Endothelial cell (in vitro differentiated cells): ENCODE data around the gene ARFRP1. TPM values are rescaled to one million over a fixed set of nuclear protein-coding genes. Genes with fewer than 3 reads are reported as not detected.
"Not testable (repeated sequence)": the region's sequence is repeated elsewhere in the genome, so short reads cannot be mapped to it uniquely, and the experiment has no call there.

Experiments
- DNase-seq: peaks from one replicate; pipeline ENCODE4 v3.0.0; 2021; ENCODE audit warnings: low spot score
- H3K27ac Mint-ChIP-seq: one replicate; pipeline ENCODE4 v1.8.0; 2021; ENCODE audit warnings: mixed read lengths, inconsistent platforms; ENCODE audit not compliant: unreplicated experiment
- H3K27me3 Mint-ChIP-seq: one replicate; pipeline ENCODE4 v1.8.0; 2021; ENCODE audit warnings: mild to moderate bottlenecking, moderate library complexity, mixed read lengths, inconsistent platforms; ENCODE audit not compliant: unreplicated experiment
- H3K36me3 Mint-ChIP-seq: one replicate; pipeline ENCODE4 v1.8.0; 2021; ENCODE audit warnings: mild to moderate bottlenecking, low read depth, mixed read lengths, inconsistent platforms; ENCODE audit not compliant: unreplicated experiment
- H3K4me1 Mint-ChIP-seq: one replicate; pipeline ENCODE4 v1.8.0; 2021; ENCODE audit warnings: mild to moderate bottlenecking, mixed read lengths, inconsistent platforms; ENCODE audit not compliant: unreplicated experiment
- H3K4me3 Mint-ChIP-seq: one replicate; pipeline ENCODE4 v1.8.0; 2021; ENCODE audit warnings: mild to moderate bottlenecking, mixed read lengths, inconsistent platforms; ENCODE audit not compliant: unreplicated experiment
- H3K9me3 Mint-ChIP-seq: one replicate; pipeline ENCODE4 v1.8.0; 2021; ENCODE audit warnings: mixed read lengths, inconsistent platforms; ENCODE audit not compliant: unreplicated experiment
- CTCF ChIP-seq: fragments of 200-600 bp; sonication (generic); IDR thresholded peaks from one replicate; pipeline ENCODE4 v1.5.0; 2021; ENCODE audit warnings: antibody characterized with exemption; ENCODE audit not compliant: unreplicated experiment
- total RNA-seq: library from RNA; stranded (reverse); fragmentation: NEBNext Ultra II Directional; extraction: Animal tissue kit (Norgen Biotek cat#: 25700); gene quantifications from one replicate; pipeline ENCODE4 v1.2.1, GENCODE V29; 2021; ENCODE audit not compliant: unreplicated experiment

Gene ARFRP1
- total RNA-seq, 1 donor from 2014 or later: 33.4 TPM

- DNase-seq: no peak
- Mint-ChIP-seq H3K4me1 (no peaks in the 10 kb centered on the region), H3K27ac (no peak overlapping the region), H3K27me3 (peaks cover 7% of the 10 kb centered on the region), H3K4me3 (peak overlapping the region; percentile 37), H3K36me3 (peaks cover 13% of the 10 kb centered on the region), H3K9me3 (no peaks in the 10 kb centered on the region)
- TF ChIP-seq CTCF: no peak
These were observed 28.9 kb downstream of the ARFRP1 start for GRCh38 chr20:63678667-63679465.

GRCh38 chr20:63678071-63678470 lies 29.7 kb downstream of the ARFRP1 start:
- TF ChIP-seq CTCF: no peak
- no peaks in the 10 kb centered on the region for H3K4me1 Mint-ChIP-seq
- H3K27ac Mint-ChIP-seq: no peak overlapping the region
- no peak for DNase-seq
- H3K9me3 Mint-ChIP-seq: no peaks in the 10 kb centered on the region
- peaks cover 13% of the 10 kb centered on the region for H3K36me3 Mint-ChIP-seq
- peaks cover 5% of the 10 kb centered on the region for H3K27me3 Mint-ChIP-seq
- no peak overlapping the region for H3K4me3 Mint-ChIP-seq

GRCh38 chr20:63675681-63676368 lies 32.0 kb downstream of the ARFRP1 start:
- Mint-ChIP-seq H3K4me1 (no peaks in the 10 kb centered on the region), H3K27ac (no peak overlapping the region), H3K36me3 (peaks cover 13% of the 10 kb centered on the region), H3K9me3 (no peaks in the 10 kb centered on the region), H3K4me3 (no peak overlapping the region), H3K27me3 (peaks cover 2% of the 10 kb centered on the region)
- no peak for DNase-seq
- no peak for TF ChIP-seq CTCF

GRCh38 chr20:63673951-63674350 lies 33.8 kb downstream of the ARFRP1 start:
- H3K27me3 Mint-ChIP-seq: peaks cover 2% of the 10 kb centered on the region
- DNase-seq: no peak
- no peak overlapping the region for H3K4me3 Mint-ChIP-seq
- H3K4me1 Mint-ChIP-seq: no peaks in the 10 kb centered on the region
- TF ChIP-seq CTCF: no peak
- no peak overlapping the region for H3K27ac Mint-ChIP-seq
- H3K9me3 Mint-ChIP-seq: no peaks in the 10 kb centered on the region
- H3K36me3 Mint-ChIP-seq: peaks cover 18% of the 10 kb centered on the region

- no peaks in the 10 kb centered on the region for H3K4me1 Mint-ChIP-seq
- no peak for DNase-seq
- H3K4me3 Mint-ChIP-seq: no peak overlapping the region
- H3K36me3 Mint-ChIP-seq: peaks cover 21% of the 10 kb centered on the region
- H3K27ac Mint-ChIP-seq: no peak overlapping the region
- TF ChIP-seq CTCF: no peak
- no peaks in the 10 kb centered on the region for H3K9me3 Mint-ChIP-seq
- peaks cover 2% of the 10 kb centered on the region for H3K27me3 Mint-ChIP-seq
These were observed 35.1 kb downstream of the ARFRP1 start for GRCh38 chr20:63672666-63673065.

GRCh38 chr20:63671695-63672094 lies 36.1 kb downstream of the ARFRP1 start:
- H3K36me3 Mint-ChIP-seq: peaks cover 21% of the 10 kb centered on the region
- H3K4me1 Mint-ChIP-seq, H3K9me3 Mint-ChIP-seq, H3K4me3 Mint-ChIP-seq, H3K27ac Mint-ChIP-seq, DNase-seq, H3K27me3 Mint-ChIP-seq: not testable (repeated sequence)
